Transverse colon (tissue), 4 donors: ENCODE data around the gene ASB10. TPM values are rescaled to one million over a fixed set of nuclear protein-coding genes. Genes with fewer than 3 reads are reported as not detected.

ENCODE experiments used
- DNase-seq: peaks from one replicate; pipeline ENCODE4 v3.0.0-alpha.2; 2019
- H3K27ac ChIP-seq, 4 donors: fragments of 200-600 bp; sonication (generic); 2 replicates each; pipeline ENCODE4 v1.5.1; 2016 to 2018; ENCODE audit warnings: inconsistent platforms in 4 of 4
- H3K27me3 ChIP-seq: fragments of 200-600 bp; sonication (generic); 2 replicates; pipeline ENCODE4 v1.5.1; 2017; ENCODE audit warnings: inconsistent platforms
- H3K36me3 ChIP-seq, 4 donors: fragments of 200-600 bp; sonication (generic); 2 replicates each; pipeline ENCODE4 v1.5.1; 2017 to 2019; ENCODE audit warnings: inconsistent platforms in 4 of 4
- H3K4me1 ChIP-seq, 4 donors: fragments of 200-600 bp; sonication (generic); 2 replicates each; pipeline ENCODE4 v1.5.1; 2017 to 2020; ENCODE audit warnings: inconsistent platforms in 4 of 4
- H3K4me3 ChIP-seq, 4 donors: fragments of 200-600 bp; sonication (generic); 1 replicate in 1 of 4; 2 replicates in 3 of 4; pipeline versions ENCODE4 v1.5.1 to v1.6.1; 2017 to 2019; ENCODE audit warnings: inconsistent platforms in 4 of 4
- H3K9me3 ChIP-seq, 2 donors: fragments of 200-600 bp; sonication (generic); 2 replicates each; pipeline ENCODE4 v1.5.1; 2017 to 2019; ENCODE audit warnings: inconsistent platforms in 2 of 2
- CTCF ChIP-seq, 5 experiments: fragments of 200-600 bp in 3 of 5; fragments of 450-650 bp in 2 of 5; sonication (generic) in 3 of 5; IDR thresholded peaks; 1 replicate in 2 of 5; 2 replicates in 3 of 5; pipeline ENCODE4 v1.5.1; 2016 to 2017; ENCODE audit warnings: antibody characterized with exemption in 5 of 5, inconsistent platforms in 3 of 5, mild to moderate bottlenecking in 2 of 5, moderate library complexity in 1 of 5
- EP300 ChIP-seq: sonication (generic); formaldehyde crosslinking; IDR thresholded peaks from one replicate; pipeline ENCODE4 v1.6.1; 2017; ENCODE audit warnings: antibody characterized with exemption, low read depth
- POLR2A ChIP-seq: fragments of 450-650 bp; IDR thresholded peaks from one replicate; pipeline ENCODE4 v1.6.1; 2016; ENCODE audit warnings: antibody characterized with exemption, mild to moderate bottlenecking, moderate library complexity
- POLR2AphosphoS5 ChIP-seq, 3 donors: sonication (generic); formaldehyde crosslinking; IDR thresholded peaks; one replicate each; pipeline ENCODE4 v1.6.1; 2016; ENCODE audit warnings: antibody characterized with exemption in 3 of 3
- WGBS, 2 donors: methylation state at CpG; one replicate each; pipeline ENCODE4 v1.1.5; 2018; ENCODE audit warnings: low coverage in 1 of 2; 5-methylcytosine and 5-hydroxymethylcytosine counted together
- in situ Hi-C, 4 donors: fragments of 200-750 bp; cut with MboI; loops; one replicate each; pipeline versions ENCODE4 v1.15.0 to v1.15.1; 2017; ENCODE audit warnings: low sequenced_read_pairs in 3 of 4, low pct_ligation_motif_present in 1 of 4, low pct_unique_long_range_greater_than_20kb in 1 of 4
- intact Hi-C: fragments of 100-400 bp; cut with DNase I; formaldehyde crosslinking; loops from one replicate; pipeline ENCODE4 v1.15.1; 2023; ENCODE audit warnings: low total_unique reads
- total RNA-seq, 4 donors: library from RNA; depleted of rRNA; stranded (reverse); fragments of >200 nt; gene quantifications; one replicate each; pipeline ENCODE4 v1.1.0, GENCODE V29; 2016

Gene ASB10
- total RNA-seq, 4 donors from 2014 or later: not detected

GRCh38 chr7:151133986-151134742 is 52.9 kb downstream of the ASB10 start:
- Histone ChIP-seq H3K4me1 (no peaks in the 10 kb centered on the region), H3K27ac (no peak overlapping the region), H3K9me3 (no peaks in the 10 kb centered on the region), H3K4me3 (no peak overlapping the region), H3K36me3 (peaks cover 0 to 27% (median 11%) of the 10 kb centered on the region in 4 donors), H3K27me3 (no peaks in the 10 kb centered on the region)
- intact Hi-C loops (no loop called here), in situ Hi-C loops (no loop called here)
- no peak for DNase-seq
- TF ChIP-seq POLR2AphosphoS5 (IDR thresholded peaks at IDR 0.05) (no peak), EP300 (no peak), CTCF (IDR thresholded peaks at IDR 0.05) (no peak), POLR2A (no peak)
- WGBS, 2 donors: 94 to 98% methylated on average over 8 to 24 of the region's 24 CpGs

GRCh38 chr7:151133266-151133985 is 53.6 kb downstream of the ASB10 start:
- in situ Hi-C loops: no loop called here
- H3K4me3 ChIP-seq: no peak overlapping the region
- H3K27me3 ChIP-seq: no peaks in the 10 kb centered on the region
- H3K36me3 ChIP-seq: peaks cover 0 to 30% (median 12%) of the 10 kb centered on the region in 4 donors
- H3K9me3 ChIP-seq: no peaks in the 10 kb centered on the region
- WGBS, 2 donors: 86 to 100% methylated on average over 3 to 16 of the region's 16 CpGs
- intact Hi-C loops: no loop called here
- no peak for TF ChIP-seq EP300
- no peak for TF ChIP-seq POLR2A
- no peak for TF ChIP-seq POLR2AphosphoS5 (IDR thresholded peaks at IDR 0.05)
- no peak for TF ChIP-seq CTCF (IDR thresholded peaks at IDR 0.05)
- H3K4me1 ChIP-seq: no peaks in the 10 kb centered on the region
- no peak for DNase-seq
- H3K27ac ChIP-seq: no peak overlapping the region

DNA sequence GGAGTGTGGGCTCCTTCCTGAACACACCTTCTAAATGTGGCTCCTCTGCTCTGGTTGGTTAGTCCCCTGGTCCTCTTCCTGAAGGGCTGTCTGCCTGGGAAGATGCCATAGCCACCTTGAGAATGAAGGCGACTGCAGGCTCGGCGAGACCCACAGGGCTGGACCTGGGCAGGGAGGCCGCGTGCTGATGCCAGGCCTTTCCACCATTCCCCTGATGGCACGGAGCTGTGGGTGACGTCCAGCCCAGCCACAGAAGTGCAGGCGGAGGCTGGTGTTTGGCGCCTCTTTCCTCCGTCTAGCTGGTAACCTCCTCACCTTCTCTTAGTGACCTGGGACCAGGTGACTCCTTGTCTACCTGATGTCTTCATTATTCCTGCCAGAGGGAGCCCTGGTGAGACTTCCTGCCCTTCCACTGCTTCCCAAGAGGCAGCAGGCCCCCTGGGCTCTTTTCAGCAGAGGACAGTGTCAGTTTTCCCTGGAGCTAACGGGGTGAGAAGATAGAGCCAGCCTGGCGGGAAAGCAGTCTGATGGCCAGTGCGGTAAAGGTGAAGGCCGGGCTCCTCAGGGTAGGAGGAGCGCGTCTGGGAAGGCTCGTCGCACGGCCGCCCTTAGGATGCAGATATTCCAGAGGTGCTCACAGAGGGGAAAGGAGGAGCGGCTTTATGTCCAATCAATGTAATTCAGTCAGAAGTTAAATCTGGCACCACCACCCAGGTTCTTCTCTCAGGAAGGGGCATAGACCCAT is 54.4 kb downstream of the ASB10 start:
- intact Hi-C loops: no loop called here
- no peak for DNase-seq
- 91% methylated on average over 21 of the region's 21 CpGs; no CpG with 5 or more reads in 1 of the 2 donors for WGBS, 2 donors

More for the DNA sequence above, 54.4 kb downstream of the ASB10 start:
- TF ChIP-seq POLR2AphosphoS5 (IDR thresholded peaks at IDR 0.05) (no peak), CTCF (IDR thresholded peaks at IDR 0.05) (no peak), EP300 (no peak), POLR2A (no peak)
- no peaks in the 10 kb centered on the region for H3K9me3 ChIP-seq
- peaks cover 0 to 30% (median 12%) of the 10 kb centered on the region in 4 donors for H3K36me3 ChIP-seq
- in situ Hi-C loops: no loop called here
- H3K27ac ChIP-seq: no peak overlapping the region
- H3K4me3 ChIP-seq: no peak overlapping the region
- no peaks in the 10 kb centered on the region for H3K4me1 ChIP-seq
- H3K27me3 ChIP-seq: no peaks in the 10 kb centered on the region
